HG03064 (cell line): ENCODE measurements around the gene HIVEP1.

ENCODE experiments used
- ATAC-seq: cut with Tn5 transposase; IDR thresholded peaks from one replicate; pipeline ENCODE4 v1.9.1; 2021; ENCODE audit warnings: low read depth; ENCODE audit not compliant: unreplicated experiment

HIVEP1 gene

DNA sequence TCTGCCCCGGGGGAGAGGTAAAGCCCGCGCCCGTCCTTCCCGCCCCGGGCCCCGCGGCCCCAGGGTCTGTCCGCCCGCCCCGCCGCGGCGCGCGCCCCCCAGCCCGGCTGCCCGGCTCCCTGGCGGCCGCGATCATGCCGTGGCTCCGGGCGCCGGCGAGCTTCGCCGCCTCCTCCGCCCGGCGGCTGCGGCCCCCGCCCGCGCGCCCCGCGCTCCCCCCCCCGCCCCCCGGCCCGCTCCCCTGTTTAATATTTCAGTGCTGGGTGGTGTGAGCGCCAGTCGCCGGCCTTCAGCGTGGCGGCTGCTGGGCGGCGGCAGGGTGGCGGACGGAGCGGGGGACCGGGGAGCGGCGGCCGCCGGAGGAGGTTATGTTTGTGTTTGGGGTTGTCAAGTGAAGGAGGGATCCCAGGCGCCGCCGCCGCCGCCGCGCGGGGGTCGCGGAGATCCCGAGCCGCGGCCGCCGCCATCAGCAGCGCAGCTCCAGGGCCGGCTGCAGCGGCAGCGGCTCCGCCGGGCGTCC, at the start of gene HIVEP1:
TSS of gene HIVEP1 (plus strand) at position 275 of the 520 bp plus-strand sequence. CDS start 3,317 bp downstream, outside the sequence.
- ATAC-seq: peak; percentile 4

DNA sequence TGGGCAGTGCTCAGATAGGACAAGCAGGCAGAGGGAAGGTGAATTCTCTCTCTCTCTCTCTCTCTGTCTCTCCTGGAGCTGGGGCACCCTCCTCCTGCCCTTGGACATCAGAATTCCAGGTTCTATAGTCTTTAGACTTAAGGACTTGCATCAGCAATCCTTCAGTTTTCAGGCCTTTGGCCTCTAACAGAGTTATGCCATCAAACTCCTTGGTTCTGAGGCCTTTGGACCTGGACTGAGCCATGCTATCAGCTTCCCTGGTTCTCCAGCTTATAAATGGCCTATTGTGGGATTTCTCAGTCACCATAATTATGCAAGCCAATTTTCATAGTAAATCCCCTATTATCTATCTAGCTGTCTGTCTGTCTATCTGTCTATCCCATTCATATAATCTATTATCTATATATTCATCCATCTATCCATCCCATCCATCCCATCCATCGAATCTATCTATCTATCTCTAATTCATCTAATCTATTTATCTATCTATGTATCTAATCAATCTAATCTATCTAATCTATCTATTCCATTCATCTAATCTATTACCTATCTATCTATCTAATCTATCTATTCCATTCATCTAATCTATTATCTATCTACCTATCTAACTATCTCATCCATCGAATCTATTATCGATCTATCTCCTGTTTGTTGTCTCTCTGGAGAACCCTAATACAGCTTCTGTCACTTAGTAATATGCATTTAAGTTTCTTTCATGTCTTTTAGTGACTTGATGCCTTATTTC, 48.2 kb upstream of the HIVEP1 start:
- no peak for ATAC-seq

- no peak for ATAC-seq
Measured at GRCh38 chr6:11964729-11965335, 47.3 kb upstream of the HIVEP1 start.

- ATAC-seq: no peak
Measured at GRCh38 chr6:11965499-11965898, 46.6 kb upstream of the HIVEP1 start.

DNA sequence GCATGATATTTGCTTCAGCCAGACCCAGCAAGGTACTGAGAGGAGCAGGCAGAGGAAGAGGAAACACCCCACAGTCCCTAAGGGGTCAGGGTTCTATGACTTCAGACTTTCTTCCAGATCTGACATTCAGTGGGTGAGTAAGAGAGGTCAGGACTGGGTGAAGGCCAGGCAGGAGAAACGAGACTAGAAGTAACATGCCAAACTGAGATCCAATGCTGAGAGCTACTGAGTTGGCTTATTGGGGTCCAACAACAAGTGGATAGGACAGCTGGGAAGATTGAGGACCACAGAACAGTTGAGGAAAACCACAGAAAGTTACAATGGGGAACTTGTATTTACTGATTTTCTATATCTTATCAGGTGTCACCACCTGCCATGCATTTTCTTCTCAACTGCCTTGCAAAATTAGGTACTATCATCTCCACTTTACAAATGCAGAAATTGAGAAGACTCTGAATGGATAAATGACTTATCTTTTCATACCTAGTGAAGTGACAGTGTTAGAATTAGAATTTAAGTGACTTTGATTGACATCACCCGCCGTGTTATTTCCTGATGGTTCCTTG, 43.8 kb upstream of the HIVEP1 start:
- ATAC-seq: peak; percentile 74

DNA sequence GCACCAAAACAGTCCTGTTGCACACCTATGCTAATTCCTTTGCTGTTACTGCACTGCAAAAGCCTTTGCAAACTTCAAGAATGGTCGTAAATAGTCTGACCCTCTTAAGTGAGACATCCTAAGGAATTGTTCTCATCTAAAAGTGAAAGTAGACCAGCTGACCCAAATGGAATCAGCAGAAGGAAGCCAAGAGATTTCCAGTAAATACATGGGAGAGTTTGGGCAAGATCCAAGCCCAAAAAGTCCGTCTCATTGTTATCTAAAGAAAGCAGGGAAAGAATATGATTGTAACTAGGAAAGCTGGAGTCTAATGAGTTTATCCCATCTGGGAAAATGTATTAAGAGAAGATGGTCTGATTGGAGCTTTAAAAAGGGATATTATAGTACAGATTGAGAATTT, 43.0 kb upstream of the HIVEP1 start:
- no peak for ATAC-seq

DNA sequence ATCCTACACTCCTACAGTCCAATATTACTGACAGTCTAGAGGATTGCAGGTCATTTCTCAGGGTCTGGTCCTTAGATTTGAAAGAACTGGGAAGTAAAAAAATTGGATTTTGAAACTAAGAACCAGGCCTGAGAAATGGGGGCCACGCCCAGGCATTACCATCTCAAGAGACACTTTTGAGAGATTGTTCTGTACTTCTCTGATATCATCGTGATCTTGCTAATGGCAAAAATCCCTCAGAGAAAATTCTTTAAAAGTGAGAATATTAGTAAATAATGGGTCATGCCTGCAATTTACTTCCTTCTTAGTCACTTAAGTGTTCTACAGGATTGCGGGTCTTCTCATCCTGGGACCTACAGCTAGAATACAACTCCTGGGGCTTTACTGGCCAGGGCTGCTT, 42.0 kb upstream of the HIVEP1 start:
- ATAC-seq: no peak

DNA sequence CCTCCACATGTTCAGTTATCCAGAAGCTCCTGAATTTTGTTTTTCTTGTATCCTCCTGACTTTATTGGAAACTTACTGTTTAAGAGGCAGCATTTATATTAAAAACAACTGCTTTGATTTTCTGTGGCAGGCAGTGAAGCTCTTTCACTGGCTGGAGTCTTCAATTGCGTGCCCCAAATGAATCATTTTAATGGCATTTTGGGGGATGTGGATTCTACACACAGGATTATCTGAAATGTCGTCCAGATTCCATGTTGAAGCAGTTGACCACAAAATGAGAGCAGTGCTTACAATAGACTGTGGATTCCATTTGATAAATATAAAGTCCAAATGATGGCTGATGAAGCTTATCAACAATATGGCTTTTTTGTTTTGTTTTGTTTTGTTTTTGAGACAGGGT, 41.0 kb upstream of the HIVEP1 start:
- ATAC-seq: no peak

GRCh38 chr6:11972270-11972669, 39.8 kb upstream of the HIVEP1 start:
- ATAC-seq: no peak

DNA sequence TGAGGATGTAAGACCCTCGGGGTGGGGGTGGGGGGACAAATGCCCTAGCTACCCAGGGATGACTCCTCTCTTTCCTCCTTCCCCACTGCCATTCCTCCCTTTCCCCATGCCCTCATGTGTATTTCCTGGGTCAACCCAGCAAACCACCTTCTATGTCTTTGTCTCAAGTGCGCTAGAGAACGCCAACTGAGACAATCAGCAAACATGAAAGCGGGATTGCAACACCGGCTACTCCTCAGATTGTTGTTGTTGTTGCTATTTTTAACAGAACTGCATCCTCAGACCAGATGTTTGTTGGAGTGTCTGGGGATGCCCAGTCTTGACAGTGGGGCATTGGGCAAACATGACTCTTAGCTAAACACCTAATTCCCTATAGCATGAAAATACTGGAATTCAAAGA, 39.3 kb upstream of the HIVEP1 start:
- ATAC-seq: no peak

DNA sequence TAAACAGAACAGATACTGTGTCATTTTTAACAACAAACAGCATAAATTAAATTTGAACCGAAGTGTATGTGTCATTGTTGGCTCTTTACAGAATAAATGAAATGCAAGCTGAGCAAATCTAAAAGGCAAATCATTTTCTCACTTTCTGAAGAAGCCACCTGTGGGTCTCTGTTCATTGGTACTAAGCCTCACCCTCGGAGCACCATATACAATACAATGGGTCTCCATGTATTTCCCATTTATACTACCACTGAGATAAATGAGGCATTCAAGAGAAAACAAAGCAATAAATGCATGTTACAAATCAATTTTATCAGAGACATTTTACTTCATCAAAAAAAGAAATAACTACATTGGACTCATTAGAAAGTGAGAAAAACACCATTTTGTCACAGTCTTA, 38.9 kb upstream of the HIVEP1 start:
- ATAC-seq: no peak

- no peak for ATAC-seq
Measured at GRCh38 chr6:11974089-11974488, 38.0 kb upstream of the HIVEP1 start.

GRCh38 chr6:11975353-11975977, 36.6 kb upstream of the HIVEP1 start:
- peak; percentile 93 for ATAC-seq

DNA sequence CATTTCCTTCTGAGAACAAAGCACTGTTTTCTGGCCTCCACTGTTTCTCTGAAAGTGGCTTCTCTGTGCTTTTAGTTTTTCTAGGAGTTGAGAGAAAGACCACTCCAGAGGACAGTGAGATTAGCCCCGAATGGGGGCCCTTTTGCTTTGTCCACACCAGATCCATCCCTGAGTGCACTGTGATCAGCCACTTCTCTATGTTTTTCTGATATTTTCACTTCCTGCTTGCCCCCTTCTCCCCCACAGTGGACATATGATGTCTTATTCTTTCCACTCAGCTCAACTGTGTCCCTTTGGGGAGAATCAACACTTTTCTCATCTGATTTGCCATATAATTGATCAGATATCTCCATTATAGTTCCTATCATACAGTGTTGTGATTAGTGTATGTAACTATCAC, 35.6 kb upstream of the HIVEP1 start:
- ATAC-seq: no peak

GRCh38 chr6:11977193-11977592, 34.9 kb upstream of the HIVEP1 start:
- no peak for ATAC-seq

- no peak for ATAC-seq
Measured at GRCh38 chr6:11977738-11978137, 34.4 kb upstream of the HIVEP1 start.

DNA sequence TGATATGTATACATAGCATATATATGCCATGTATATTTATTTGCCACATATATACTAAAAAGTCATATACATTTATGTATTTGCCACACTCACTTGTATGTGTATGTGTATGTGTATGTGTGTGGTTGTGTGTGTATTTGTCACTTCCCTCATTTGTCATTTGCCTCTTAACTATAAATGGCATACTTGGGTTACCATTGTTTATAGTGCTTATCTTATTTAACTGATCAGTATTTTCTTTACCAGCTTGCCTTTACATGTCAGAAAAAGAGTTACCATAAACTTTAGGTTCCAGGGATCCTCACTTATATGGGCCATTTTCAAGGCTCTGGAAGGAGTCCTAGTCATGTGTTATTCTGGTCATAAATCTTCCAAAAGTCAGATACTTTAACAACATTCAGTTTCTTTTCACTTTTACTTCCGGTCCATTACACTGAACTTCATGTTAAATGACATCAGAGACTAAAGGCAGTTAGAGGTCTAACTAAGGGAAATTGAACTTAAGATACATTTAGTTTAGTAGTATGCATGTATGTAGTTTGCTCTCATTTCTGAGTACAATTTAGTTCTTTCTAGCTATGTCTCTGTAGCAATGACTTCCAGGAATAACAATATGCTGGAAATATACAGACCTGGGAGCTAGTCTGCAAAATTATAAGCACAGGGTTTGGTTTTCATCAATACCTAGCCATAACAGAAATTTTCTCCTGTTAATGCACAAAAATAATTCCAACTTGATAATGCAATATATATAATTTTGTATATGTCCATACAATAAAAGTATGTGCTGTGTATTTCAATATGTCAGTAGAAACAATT, 33.7 kb upstream of the HIVEP1 start:
- no peak for ATAC-seq

GRCh38 chr6:11979866-11980265, 32.2 kb upstream of the HIVEP1 start:
- ATAC-seq: no peak

DNA sequence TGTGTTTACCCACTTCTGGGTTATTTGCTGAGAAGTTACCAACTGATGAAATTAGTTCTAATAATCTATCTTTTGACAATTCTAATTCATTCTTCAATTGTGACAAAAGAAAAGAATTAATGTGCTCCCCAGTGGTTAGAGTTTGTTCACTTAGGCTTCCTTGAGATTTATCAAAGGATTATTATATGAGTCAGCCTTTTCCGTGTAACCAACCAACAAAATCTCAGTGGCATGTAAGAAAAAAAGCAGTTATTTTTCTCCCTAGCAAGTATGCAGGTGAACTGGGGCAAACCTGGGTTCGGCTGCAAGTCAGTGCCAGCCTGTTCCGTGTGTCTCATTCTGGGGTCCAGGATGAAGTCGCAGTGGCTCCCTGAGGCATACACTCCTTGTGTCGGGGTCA, 28.8 kb upstream of the HIVEP1 start:
- ATAC-seq: no peak

- ATAC-seq: no peak
Measured at GRCh38 chr6:11987386-11987785, 24.7 kb upstream of the HIVEP1 start.

- no peak for ATAC-seq
Measured at GRCh38 chr6:11989386-11989785, 22.7 kb upstream of the HIVEP1 start.
